Neural cell (in vitro differentiated cells): ENCODE data around the gene SLC25A36. TPM values are rescaled to one million over a fixed set of nuclear protein-coding genes. Genes with fewer than 3 reads are reported as not detected.

Experiments
- H2AFZ ChIP-seq: fragments of 200-600, 300-800 bp; sonication (generic), shearing (Covaris generic); 2 replicates; pipeline ENCODE4 v1.6.0; 2014; ENCODE audit warnings: low read depth, mild to moderate bottlenecking, antibody characterized with exemption, low read length, moderate library complexity
- H3F3A ChIP-seq: fragments of 200-600 bp; shearing (Covaris generic); 2 replicates; pipeline ENCODE4 v1.6.1; 2016; ENCODE audit warnings: mild to moderate bottlenecking, moderate library complexity, mixed read lengths, antibody characterized with exemption, low read length; ENCODE audit not compliant: insufficient read depth, poor library complexity, severe bottlenecking
- H3K27ac ChIP-seq: fragments of 200-600, 300-800 bp; sonication (generic), shearing (Covaris generic); 2 replicates; pipeline ENCODE4 v1.5.1; 2014; ENCODE audit warnings: mild to moderate bottlenecking, low read length, moderate library complexity
- H3K27me3 ChIP-seq: fragments of 300-800, 200-600 bp; sonication (generic), shearing (Covaris generic); 2 replicates; pipeline ENCODE4 v1.6.0; 2014; ENCODE audit warnings: mild to moderate bottlenecking, low read depth, low read length, moderate library complexity; ENCODE audit not compliant: insufficient read depth
- H3K36me3 ChIP-seq: fragments of 300-800, 200-600 bp; sonication (generic), shearing (Covaris generic); 2 replicates; pipeline ENCODE4 v1.5.1; 2014; ENCODE audit warnings: mild to moderate bottlenecking, antibody characterized with exemption, low read length, moderate library complexity; ENCODE audit not compliant: insufficient read depth
- H3K4me2 ChIP-seq: fragments of 300-800, 200-600 bp; sonication (generic), shearing (Covaris generic); 2 replicates; pipeline ENCODE4 v1.6.0; 2014; ENCODE audit warnings: mild to moderate bottlenecking, low read length
- H3K4me3 ChIP-seq: fragments of 300-800, 200-600 bp; sonication (generic), shearing (Covaris generic); 2 replicates; pipeline ENCODE4 v1.5.1; 2014; ENCODE audit warnings: mild to moderate bottlenecking, low read length, moderate library complexity
- H3K79me2 ChIP-seq: fragments of 200-600 bp; shearing (Covaris generic); replicated peaks from 2 replicates; pipeline ENCODE4 v1.6.0; 2014; ENCODE audit warnings: mild to moderate bottlenecking, low read length, moderate library complexity; ENCODE audit not compliant: insufficient read depth
- H3K9ac ChIP-seq: fragments of 300-800, 200-600 bp; sonication (generic), shearing (Covaris generic); 2 replicates; pipeline ENCODE4 v1.6.1; 2016; ENCODE audit warnings: mild to moderate bottlenecking, low read length, mixed read lengths
- H3K9me2 ChIP-seq: fragments of 200-600 bp; shearing (Covaris generic); 2 replicates; pipeline ENCODE4 v1.6.1; 2016; ENCODE audit warnings: mild to moderate bottlenecking, low read length, mixed read lengths; ENCODE audit not compliant: insufficient read depth
- H3K9me3 ChIP-seq: fragments of 200-600, 300-800 bp; sonication (generic), shearing (Covaris generic); 2 replicates; pipeline ENCODE4 v1.6.1; 2016; ENCODE audit warnings: mild to moderate bottlenecking, mixed run types, low read length, moderate library complexity, mixed read lengths
- H4K20me1 ChIP-seq: fragments of 200-600 bp; shearing (Covaris generic); 2 replicates; pipeline ENCODE4 v1.6.1; 2016; ENCODE audit warnings: mild to moderate bottlenecking, mixed run types; ENCODE audit not compliant: insufficient read depth
- EP300 ChIP-seq: fragments of 450-650 bp; conservative IDR thresholded peaks from 2 replicates; pipeline ENCODE4 v1.6.1; 2014; ENCODE audit warnings: antibody characterized with exemption, mild to moderate bottlenecking, moderate library complexity; ENCODE audit not compliant: poor library complexity, severe bottlenecking
- EZH2 ChIP-seq: fragments of 200-600, 300-800 bp; shearing (Covaris generic), sonication (generic); IDR thresholded peaks from 2 replicates; pipeline ENCODE4 v1.6.1; 2014; ENCODE audit warnings: antibody characterized with exemption, low read length, borderline replicate concordance, mild to moderate bottlenecking; ENCODE audit not compliant: insufficient read depth, poor library complexity, severe bottlenecking
- MXI1 ChIP-seq: fragments of 450-650 bp; conservative IDR thresholded peaks from 2 replicates; pipeline ENCODE4 v1.6.1; 2014; ENCODE audit warnings: antibody characterized with exemption, mild to moderate bottlenecking; ENCODE audit not compliant: poor library complexity, severe bottlenecking
- POLR2AphosphoS5 ChIP-seq: IDR thresholded peaks from 2 replicates; pipeline ENCODE4 v1.6.1; 2012
- RAD21 ChIP-seq: fragments of 450-650 bp; conservative IDR thresholded peaks from 2 replicates; pipeline ENCODE4 v1.6.1; 2014; ENCODE audit warnings: antibody characterized with exemption, mild to moderate bottlenecking, moderate library complexity
- SMC3 ChIP-seq: fragments of 450-650 bp; conservative IDR thresholded peaks from 2 replicates; pipeline ENCODE4 v1.6.1; 2014; ENCODE audit warnings: antibody characterized with exemption, mild to moderate bottlenecking, moderate library complexity; ENCODE audit not compliant: poor library complexity
- TAF1 ChIP-seq: IDR thresholded peaks from 2 replicates; pipeline ENCODE4 v1.6.1; 2012; ENCODE audit warnings: low read depth
- polyA plus RNA-seq: library from polyadenylated mRNA; depleted of rRNA; stranded (reverse); fragments of >200 nt; gene quantifications from 2 replicates; pipeline ENCODE4 v1.2.3, GENCODE V29; 2014
- TF ChIP-seq, protein P1 (sequence below): fragments of 450-650 bp; IDR thresholded peaks from 2 replicates; pipeline ENCODE4 v1.5.1; 2014; ENCODE audit warnings: antibody characterized with exemption, mild to moderate bottlenecking, moderate library complexity; ENCODE audit not compliant: poor library complexity, severe bottlenecking
- TF ChIP-seq, protein P2 (sequence below): IDR thresholded peaks from 2 replicates; pipeline ENCODE4 v1.6.1; 2012; ENCODE audit warnings: borderline replicate concordance

Gene SLC25A36
- polyA plus RNA-seq, 1 donor from 2014 or later = 227 TPM

DNA sequence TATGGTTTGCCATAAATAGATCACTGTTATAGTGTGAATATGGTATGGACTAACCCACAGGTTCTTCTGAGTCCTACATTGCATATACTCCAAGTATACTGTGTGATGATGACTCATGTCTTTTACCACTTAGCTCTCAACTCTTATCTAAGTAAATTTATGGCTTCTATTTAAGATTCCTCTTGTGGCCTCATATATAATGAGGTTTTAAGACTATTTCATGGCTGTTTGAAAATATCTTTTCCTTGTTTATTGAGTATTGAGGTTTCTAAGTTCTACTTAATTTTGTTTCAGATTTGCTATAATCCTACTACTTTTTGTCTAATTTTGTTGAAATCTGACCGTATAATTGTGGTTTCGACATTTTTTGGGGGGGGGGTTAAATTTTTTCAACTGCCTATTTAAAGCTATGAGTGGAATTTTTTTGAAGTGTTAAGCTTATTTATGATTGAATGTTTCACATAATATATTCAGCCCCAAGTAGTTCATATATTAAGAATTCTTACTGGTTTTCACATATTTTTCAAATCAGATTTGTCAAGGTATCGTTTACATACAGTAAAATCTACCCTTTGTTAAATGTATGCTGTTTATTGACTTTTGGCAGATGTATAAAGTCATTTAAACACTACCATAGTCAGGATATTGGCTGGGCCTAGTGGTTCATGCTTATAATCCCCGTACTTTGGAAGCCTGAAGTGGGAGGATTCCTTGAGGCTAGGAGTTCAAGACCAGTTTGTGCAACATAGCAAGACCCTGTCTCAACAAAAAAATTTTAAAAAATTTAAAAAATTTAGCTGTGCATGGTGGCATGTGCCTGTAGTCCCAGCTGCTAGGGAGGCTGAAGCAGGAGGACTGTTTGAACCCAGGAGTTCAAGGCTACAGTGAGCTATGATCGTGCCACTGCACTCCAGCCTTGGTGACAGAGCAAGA is 11.7 kb downstream of the SLC25A36 start:
- H3K27ac ChIP-seq = no peak overlapping the region
- no peaks in the 10 kb centered on the region for H3K27me3 ChIP-seq
- H3K9me2 ChIP-seq = no peaks in the 10 kb centered on the region
- no peak overlapping the region for H3K9ac ChIP-seq
- H3K4me2 ChIP-seq = no peak overlapping the region
- no peak overlapping the region for H3K4me3 ChIP-seq
- no peaks in the 10 kb centered on the region for H4K20me1 ChIP-seq
- H3K79me2 ChIP-seq = peaks cover 59% of the 10 kb centered on the region
- TF ChIP-seq POLR2AphosphoS5 (no peak), SMC3 (no peak), EZH2 (no peak), TAF1 (no peak), RAD21 (no peak)
- TF ChIP-seq, protein P1, sequence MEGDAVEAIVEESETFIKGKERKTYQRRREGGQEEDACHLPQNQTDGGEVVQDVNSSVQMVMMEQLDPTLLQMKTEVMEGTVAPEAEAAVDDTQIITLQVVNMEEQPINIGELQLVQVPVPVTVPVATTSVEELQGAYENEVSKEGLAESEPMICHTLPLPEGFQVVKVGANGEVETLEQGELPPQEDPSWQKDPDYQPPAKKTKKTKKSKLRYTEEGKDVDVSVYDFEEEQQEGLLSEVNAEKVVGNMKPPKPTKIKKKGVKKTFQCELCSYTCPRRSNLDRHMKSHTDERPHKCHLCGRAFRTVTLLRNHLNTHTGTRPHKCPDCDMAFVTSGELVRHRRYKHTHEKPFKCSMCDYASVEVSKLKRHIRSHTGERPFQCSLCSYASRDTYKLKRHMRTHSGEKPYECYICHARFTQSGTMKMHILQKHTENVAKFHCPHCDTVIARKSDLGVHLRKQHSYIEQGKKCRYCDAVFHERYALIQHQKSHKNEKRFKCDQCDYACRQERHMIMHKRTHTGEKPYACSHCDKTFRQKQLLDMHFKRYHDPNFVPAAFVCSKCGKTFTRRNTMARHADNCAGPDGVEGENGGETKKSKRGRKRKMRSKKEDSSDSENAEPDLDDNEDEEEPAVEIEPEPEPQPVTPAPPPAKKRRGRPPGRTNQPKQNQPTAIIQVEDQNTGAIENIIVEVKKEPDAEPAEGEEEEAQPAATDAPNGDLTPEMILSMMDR = no peak
- no peaks in the 10 kb centered on the region for H3K9me3 ChIP-seq
- no peaks in the 10 kb centered on the region for H3K36me3 ChIP-seq
- H3F3A ChIP-seq = no peaks in the 10 kb centered on the region
- H2AFZ ChIP-seq = no peak overlapping the region

DNA sequence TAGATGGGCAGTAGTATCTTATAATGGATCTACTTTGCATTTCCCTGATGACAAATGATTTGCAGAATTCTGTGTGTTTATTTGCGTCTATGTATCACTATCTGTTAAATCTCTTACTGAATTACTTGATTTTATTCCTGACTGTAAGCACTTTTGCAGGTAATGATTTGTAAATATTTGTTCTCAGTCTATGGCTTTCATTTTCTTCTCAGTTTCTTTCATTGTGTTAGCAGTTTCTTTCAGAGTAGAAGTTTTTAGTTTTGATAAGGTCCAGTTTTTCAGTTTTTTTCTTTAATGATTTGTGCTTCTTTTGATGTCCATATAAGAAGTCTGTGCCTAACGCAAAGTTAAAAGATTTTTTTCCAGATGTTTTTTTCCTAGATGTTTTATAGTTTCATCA is 12.9 kb downstream of the SLC25A36 start:
- H3K27ac ChIP-seq = no peak overlapping the region
- H3K4me3 ChIP-seq = no peak overlapping the region
- TF ChIP-seq RAD21 = no peak
- TF ChIP-seq, protein P1 = no peak
- no peak for TF ChIP-seq EZH2
- TF ChIP-seq, protein P2, sequence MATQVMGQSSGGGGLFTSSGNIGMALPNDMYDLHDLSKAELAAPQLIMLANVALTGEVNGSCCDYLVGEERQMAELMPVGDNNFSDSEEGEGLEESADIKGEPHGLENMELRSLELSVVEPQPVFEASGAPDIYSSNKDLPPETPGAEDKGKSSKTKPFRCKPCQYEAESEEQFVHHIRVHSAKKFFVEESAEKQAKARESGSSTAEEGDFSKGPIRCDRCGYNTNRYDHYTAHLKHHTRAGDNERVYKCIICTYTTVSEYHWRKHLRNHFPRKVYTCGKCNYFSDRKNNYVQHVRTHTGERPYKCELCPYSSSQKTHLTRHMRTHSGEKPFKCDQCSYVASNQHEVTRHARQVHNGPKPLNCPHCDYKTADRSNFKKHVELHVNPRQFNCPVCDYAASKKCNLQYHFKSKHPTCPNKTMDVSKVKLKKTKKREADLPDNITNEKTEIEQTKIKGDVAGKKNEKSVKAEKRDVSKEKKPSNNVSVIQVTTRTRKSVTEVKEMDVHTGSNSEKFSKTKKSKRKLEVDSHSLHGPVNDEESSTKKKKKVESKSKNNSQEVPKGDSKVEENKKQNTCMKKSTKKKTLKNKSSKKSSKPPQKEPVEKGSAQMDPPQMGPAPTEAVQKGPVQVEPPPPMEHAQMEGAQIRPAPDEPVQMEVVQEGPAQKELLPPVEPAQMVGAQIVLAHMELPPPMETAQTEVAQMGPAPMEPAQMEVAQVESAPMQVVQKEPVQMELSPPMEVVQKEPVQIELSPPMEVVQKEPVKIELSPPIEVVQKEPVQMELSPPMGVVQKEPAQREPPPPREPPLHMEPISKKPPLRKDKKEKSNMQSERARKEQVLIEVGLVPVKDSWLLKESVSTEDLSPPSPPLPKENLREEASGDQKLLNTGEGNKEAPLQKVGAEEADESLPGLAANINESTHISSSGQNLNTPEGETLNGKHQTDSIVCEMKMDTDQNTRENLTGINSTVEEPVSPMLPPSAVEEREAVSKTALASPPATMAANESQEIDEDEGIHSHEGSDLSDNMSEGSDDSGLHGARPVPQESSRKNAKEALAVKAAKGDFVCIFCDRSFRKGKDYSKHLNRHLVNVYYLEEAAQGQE = no peak
- no peak for TF ChIP-seq EP300
- no peak for TF ChIP-seq POLR2AphosphoS5
- TF ChIP-seq MXI1 = no peak
- no peak for TF ChIP-seq SMC3
- TF ChIP-seq TAF1 = no peak
- H3K9me3 ChIP-seq = no peaks in the 10 kb centered on the region
- no peaks in the 10 kb centered on the region for H3K9me2 ChIP-seq
- no peak overlapping the region for H2AFZ ChIP-seq
- H3K27me3 ChIP-seq = no peaks in the 10 kb centered on the region
- H3K36me3 ChIP-seq = no peaks in the 10 kb centered on the region
- peaks cover 51% of the 10 kb centered on the region for H3K79me2 ChIP-seq
- H4K20me1 ChIP-seq = no peaks in the 10 kb centered on the region
- H3K4me2 ChIP-seq = no peak overlapping the region
- no peaks in the 10 kb centered on the region for H3F3A ChIP-seq
- no peak overlapping the region for H3K9ac ChIP-seq
